ENCODE results near the gene CHURC1.

CHURC1 gene

DNA sequence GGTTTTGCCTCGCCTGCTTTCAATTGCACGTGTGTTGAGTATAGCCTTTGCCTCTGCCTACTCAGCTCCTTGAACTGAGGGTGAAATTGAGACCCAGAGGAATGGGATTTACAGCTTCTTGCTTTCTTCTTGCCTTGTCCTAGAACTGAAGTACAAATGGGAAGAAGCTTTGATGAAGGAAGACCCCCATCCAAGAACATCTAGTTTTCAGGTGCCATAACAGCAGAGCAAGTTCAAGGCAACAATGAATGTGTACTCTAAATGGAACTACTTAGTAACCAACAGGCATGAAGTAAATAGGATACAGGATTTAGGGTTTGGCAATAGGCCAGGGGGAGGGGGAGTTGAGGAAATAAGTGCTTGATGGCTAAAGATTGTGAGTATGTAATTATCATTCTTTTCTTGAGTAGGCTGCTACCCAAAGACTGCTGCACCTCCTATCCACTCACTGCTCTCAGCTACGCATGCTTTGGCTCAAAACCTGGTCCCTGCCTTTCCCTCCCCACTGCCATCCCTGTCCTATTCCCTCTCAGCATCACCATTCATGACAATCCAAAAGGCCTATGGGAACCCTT, 26.2 kb downstream of the CHURC1 start:
- DNase-seq = peak; percentile 36

DNA sequence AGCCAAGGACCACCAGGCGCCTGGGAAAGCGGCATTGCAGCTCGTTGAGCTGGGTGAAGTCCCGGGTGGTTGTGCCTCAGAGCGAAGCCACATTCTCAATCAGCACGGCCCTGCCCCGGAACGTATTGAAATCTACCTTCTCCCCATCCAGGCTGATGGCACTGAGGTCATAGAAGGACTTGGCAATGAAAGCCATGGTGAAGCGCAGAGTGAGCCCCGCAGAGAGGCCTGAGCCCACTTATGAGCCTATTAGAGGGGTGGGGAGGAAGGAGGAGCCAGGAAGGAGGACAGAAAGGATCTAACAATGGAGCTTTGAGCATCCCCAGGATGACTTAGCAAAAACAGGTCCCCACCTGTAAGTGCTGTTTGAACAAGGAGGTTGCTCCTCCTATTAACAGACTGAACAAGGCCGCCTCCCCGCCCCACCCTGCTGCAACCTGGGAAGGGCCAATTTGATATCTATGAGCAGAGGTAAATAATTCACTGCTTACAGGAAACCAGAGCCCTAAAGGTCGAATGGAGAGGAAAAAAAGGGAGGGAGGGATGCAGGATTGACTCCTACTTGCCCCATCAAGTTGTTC, 28.4 kb downstream of the CHURC1 start, which contains the start of gene GPX2:
Gene GPX2, minus strand, starts transcription at position 215 of the 581 bp plus-strand sequence. Its CDS starts 19 bp downstream, at position 196.
- DNase-seq = no peak

DNA sequence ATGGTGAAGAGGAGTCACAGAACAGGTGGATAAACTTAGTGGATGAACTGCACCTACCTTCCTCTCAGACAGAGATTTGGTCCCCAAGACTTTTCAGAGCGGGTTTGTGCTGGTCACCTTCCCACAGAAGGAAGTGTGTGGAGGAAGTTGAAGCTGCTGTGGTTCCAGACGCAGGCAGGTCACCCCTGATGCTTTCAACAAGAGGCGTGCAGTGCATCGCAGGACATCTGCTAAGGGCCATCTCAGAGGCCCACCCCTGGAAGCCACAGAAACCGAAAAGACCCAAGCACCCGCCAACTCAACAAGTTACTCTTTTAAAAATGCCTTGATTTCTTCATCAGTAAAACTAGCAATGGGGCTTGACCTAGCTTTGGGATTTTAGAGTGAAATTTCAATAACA, 29.3 kb downstream of the CHURC1 start:
- DNase-seq = no peak

DNA sequence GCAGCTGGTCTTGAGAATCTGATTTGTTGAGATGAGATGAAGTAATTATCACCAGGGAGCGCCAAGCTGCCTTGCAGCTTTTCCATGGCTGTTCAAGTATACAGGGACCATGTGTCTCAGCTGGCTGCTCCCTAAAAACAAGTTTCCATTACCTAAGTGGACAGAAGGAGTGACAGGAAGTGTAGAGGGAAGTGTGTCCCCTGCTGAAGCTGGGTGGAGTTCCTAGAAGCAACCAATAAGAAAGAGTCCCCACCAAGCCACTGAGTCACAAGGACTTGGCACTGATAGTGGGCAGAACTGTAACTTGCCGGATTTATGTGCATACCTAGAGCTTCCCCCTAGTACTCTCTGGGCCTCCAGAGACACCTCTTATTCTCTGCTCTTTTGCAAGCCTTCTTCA, 29.8 kb downstream of the CHURC1 start:
- peak; percentile 9 for DNase-seq

DNA sequence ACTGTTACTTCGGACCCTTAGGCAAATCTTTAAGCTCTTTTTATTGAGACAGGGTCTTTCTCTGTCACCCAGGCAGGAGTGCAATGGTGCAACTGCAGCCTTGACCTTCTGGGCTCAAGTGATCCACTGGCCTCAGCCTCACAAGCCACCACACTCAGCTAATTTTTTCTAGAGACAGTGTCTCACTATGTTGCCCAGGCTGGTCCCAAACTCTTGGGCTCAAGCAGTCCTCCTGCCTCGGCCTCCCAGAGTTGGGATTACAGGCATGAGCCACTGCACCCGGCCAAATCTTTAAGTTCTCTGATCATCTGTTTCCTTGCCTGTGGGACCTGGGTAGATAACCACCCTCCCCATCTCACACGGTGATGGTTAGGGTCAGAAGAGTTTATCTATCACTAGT, 30.6 kb downstream of the CHURC1 start:
- DNase-seq = no peak

DNA sequence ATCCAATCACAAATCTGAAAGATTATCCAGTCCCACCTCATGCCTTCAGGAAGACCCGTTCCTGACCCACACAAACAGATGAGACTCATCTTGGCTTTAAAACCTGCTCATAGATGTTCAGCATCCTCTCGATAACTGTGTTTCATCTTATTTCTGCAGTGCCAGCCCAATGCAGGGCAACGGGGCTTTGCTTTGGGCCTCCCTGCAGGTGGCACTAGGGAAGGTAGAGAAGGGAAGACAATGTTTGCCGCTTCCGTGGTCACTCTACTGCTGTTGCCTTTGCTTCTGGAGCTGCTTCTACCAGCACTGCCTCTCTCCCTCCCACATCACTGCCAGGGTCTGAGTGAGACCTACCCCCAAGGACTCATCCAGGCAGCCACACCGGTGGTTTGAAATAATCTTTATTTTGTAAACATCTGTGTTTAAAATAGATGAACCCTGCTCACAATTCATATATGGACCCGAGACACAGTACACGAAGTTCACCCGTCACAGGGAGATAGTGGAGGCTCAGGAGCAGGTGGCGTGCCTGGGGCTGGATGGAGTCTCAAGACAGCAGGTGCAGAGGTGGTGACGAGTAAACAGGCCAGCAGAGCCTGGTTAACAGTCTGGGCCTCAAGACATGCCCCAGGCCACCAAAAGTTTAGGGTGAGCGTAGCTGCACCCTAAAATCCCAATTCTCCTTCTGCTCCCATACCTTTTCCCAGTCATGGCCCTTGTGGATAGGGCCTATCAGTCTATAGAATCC, 31.4 kb downstream of the CHURC1 start:
- DNase-seq = no peak

DNA sequence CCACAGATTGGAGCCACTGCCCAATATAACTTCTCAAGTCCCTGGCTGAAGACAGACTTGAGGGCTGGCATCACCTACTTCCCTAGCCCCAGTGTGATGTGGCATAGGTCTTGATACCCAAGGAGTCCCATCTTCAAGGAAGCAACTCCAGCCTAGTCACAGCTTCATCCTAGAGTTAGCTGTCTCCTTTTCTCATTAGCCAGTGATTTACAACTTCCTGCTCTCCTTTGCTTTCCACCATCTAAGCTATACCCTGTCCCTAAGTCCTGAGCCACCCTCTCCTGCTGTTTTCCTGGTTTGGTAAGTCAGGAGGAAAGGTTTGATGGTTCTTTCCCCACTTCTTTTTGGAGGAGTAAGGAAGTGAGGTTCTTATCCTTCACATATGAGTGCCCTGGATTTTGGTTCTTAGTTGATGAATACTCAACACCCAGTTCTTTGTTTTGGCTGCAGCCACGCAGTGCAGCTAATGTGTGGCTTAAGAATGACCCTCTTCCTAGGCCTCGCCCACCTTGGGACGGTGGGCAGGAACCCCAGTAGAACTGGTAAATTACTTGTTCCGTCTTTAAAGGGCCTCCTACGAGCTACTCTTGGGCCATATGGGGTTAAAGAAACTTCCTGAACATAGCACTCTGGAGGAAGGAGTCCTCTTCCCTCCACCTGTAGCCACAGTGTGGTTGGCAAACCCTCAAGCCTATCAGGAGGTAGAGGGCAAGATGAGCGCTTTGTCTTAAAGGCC, 32.2 kb downstream of the CHURC1 start:
- no peak for DNase-seq

DNA sequence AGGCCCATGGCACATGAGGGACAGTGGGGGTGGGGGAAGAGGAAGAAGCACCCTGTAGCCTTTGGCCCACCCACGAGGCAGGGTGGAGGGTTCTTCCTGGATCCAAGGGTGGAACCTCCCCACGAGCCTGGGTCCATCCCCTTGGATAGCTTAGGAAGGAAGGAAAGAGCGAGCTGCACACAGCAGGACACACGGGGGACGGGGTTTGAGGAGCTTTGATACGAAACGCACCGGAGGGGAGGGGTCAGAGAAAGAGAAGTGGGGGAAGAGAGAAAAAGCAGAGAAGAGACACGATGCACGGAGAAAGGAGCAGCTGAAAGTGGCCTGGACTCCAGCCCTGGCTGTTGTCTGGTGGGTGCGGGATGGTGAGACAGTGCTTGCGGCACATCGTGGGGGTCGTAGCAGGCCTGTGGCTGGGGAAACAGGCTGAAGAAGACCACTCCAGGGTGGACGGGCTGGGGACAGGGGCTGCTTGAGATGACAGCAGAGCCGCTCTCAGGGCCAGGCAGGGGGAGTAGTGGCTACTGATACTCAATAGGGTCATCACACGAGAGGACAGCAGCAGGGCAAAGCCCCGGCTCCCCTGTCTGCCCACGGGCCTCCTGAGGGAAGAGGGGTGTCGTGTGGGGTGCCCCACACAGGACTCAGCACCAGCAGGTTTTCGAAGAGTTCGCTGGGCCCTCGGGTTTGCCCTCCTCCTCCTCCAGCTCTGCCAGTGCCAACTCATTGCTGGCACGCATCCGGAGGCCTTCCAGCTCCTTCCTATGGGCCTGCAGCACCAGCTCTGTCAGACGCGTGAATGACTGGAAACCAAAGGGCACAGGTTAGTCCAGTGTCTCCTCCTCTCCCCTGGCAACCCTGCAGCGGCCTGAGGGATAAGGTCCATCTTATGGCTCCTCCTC, 33.7 kb downstream of the CHURC1 start:
- no peak for DNase-seq

DNA sequence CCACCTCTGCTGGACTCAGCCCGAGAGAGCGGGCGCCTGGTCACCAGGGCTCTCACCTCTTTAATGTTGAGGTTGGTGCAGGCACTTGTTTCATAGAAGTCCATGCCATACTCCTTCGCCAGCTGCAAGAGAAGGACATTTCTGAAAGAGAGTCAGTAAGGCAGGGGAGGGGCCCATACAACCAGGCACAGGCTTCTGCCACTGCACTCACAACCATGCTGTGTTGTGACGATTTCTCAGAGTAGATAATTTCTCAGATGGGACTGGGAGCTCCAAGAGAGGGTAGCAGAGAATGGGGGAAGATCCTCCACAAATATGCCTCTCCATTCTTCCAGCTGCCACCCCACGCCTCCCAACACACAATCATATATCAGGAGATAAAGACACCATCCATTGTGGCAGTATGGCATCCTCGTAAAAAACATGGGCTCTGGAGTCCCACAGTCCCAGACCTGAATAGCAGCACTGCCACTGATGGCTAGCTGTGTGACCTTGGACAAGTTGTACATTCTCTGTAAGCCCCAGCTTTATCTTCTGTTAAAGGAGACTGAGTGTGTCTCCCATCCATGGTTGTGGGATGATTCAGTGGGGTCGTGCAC, 34.5 kb downstream of the CHURC1 start:
- no peak for DNase-seq

DNA sequence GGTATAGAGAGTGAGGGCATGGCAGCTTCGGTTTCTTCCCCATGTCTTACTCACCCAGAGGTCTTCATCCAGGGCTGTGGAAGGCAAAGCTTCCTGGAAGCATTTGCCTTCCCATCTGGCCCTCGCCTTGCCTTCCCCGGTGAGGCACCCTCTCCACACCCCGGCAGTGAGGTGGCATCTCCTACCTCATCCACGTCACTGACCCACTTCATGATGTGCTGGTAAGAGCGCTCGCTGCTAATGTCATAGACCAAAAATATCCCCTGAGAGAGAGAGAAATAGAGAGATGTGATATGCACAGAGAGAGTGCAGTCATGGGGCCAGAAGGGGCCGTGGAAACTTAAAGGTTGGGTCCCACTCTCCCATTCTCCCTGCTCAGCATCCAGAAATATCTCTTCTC, 36.6 kb downstream of the CHURC1 start:
- DNase-seq = no peak

DNA sequence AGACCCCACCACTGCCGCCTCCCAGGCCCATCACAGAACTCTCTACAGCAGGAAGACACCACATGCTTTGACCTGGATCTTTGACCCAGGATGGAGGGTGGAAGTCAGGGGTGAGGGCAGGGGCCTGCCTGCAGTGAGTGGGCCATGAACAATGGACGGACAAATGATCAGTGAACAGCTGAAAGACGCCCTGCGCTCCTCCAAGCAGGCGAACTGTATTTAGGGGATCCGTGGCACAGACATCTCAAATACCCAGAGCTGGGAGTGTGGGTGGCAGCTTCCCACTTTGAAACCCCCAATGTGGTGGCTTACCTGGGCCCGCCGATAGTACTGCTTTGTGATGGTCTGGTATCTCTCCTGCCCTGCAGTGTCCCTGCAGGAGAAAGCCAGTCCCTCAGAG, 37.0 kb downstream of the CHURC1 start:
- no peak for DNase-seq

DNA sequence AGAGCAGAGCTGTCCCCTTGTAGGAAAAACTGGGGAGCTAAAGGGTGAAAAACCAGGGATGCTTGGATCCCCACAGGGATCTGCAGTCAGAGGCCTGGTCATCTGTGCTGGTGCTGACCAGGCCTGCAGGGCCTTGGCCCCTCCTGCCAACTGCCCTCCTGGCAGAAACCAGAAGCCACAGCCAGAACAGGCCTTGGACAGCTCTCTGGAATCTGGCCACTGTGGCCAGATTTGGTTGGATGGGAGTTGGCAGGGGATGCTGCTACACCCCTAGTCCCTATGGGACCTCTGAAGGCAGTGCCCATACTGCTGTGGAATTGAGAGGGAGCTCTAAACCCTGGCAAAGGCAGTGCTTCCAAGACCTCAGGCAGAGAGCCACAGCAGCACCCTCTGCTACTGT, 37.5 kb downstream of the CHURC1 start:
- no peak for DNase-seq

DNA sequence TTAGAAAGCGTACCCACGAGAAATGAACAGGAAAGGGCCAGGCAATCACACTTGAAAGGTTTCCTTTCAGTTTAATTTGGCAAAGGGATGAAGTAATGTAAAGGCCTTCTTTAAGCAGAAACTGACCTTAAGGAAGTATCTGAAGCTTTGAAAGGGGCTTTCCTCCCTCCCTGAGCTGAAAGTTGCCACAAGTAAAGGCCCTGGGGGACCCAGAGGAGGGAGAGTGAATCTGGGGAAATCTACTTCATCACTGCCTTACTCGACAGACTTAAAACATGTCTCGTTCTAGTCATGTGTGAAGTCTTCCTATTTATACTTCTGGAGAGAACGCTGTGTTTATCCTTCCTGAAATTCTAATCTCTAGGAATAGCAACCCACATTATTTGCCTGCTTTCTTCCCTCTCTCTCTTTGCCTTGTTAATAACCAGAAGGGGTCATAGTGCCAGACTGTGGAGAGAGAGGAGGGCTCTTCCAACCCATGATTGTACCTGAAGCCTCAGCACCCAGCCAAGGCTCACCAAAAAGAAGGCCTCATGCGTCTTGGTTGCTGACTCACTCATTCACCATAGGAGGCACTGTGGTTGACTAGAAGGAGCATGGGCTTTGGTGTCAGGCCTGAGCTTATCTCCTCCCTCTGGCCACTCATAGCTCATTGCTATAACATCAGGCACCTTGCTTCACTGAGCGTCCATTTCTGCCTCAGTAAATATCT, 38.5 kb downstream of the CHURC1 start:
- peak; percentile 12 for DNase-seq

DNA sequence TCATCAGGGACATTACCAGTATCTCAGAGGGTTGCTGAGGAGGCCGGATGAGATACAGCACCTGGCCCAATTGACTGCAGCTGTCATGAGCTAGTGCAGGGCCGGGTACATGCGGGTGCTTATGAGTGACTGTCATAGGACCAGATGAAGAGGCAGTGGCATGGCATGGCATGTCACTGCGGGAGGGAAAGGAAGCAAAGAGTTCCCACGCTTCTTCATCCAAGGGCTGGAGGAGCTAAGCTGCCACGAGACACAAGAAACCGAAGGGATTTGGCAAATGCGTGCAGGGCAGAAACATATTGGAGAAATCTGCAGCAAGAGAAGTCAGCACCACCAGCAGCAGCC, 39.0 kb downstream of the CHURC1 start:
- no peak for DNase-seq

DNA sequence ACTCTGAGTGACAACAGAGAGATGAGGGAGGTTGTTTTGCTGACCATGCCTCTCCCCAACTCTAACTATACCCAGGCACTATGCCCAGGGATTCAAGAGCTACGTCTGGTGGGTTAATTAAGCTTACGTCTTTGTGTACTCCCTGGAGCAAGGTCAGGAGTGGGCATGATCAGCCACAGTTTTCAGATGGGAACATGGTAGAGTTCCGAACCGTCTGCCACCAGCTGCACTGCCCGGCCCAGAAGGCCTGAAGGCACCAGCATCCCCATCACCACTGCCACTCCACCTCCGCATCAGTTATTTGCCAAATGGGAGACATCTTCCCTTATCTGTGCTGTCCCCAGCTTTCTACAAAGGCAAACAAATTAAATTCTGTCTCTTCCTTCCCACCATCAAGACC, 39.4 kb downstream of the CHURC1 start:
- DNase-seq = no peak

DNA sequence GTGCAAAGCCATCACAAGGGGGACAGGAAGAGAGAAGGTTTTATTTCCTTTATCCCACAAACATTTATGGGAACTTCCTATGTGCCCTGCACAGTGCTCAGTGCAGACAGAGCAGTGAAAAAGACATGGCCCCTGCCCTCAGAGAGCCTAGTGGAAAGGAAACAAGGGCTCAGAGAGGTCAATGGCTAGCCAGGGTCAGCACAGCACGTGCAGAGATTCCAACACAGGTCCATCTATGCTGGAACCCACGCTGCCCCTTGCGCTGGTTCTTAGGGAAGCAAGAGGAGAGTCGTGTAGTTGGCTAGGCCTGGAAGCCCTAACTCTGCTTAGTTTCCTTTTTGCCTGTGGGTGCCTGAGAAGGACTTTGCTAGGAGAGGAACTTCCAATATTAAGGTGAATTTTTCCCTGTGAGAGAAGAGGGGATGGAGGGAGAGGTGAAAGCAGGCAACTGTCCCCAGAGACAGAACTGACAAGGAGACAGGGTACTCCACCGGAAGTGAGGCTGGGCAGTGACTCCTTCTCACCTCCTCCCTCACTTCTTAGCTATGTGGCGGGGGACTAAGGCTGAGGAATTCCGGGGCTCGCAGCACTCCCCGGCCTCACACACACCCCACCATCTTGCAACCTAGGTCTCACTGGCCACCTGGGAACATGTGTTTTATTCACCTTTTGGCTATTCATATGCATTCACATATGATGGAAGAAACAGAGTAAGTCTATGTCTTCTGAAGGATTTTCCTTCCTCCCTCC, 40.4 kb downstream of the CHURC1 start:
- DNase-seq = no peak

DNA sequence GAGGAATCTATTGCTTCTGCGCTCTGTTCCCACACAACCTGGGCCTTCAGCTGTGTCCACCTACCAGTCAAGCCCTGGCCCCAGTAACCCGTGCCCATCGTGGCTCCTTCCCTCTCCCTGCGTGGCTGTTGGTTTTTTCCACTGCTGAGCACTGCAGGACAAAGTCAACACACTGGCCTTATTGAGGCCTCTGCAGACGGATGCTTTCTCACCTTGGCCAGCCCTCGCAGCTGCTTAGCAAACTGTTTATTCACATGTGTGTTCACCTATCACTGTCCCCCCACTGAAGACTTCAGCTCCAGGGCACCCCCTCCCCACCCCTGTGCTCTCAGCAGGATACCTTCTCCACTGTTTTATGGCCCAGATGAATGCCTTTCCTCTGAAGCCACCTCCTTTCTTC, 41.0 kb downstream of the CHURC1 start:
- no peak for DNase-seq

DNA sequence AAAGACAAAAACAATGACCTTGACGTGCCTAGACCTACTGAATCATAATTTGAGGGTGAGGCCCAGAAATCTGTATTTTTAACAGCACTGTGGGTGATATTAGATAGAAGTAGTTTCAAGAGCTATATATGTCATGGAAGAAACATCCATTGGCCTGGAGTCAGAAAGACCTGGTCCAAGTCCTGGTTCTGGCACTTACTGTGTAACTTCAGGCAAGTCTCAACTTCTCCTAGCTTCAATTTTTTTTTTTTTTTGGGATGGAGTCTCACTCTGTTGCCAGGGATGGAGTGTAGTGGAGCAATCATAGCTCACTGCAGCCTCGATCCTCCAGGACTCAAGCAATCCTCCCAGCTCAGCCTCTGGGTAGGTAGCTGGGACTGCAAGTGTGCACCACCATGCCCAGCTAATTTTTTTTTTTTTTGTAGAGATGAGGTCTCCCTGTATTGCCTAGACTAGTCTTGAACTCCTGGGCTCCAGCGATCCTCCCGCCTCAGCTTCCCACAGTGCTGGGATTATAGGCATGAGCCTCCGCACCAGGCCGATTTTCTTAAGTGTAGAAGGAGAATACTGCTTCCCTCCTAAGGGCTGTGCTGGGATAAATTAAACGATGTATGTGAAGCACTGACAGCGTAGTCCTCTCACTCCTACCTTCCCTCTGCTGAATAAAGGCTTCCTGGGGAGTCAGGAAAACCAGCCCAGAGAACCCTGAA, 42.6 kb downstream of the CHURC1 start:
- no peak for DNase-seq

DNA sequence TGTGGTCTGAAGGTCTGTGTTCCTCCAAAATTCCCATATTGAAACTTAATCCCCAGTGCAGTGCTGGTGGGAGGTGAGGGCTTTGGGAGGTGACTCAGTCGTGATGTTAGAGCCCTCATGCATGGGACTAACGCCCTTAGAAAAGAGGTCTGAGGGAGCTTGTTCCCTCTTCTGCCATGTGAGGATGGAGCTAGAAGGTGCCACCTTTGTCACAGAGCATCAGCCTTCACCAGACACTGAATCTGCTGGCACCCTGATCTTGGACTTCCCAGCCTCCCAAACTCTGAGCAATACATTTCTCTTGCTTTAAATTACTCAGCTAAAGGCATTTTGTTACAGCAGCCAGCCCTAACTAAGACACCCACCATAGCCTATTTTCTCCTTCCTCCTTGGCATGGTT, 43.9 kb downstream of the CHURC1 start:
- no peak for DNase-seq

DNA sequence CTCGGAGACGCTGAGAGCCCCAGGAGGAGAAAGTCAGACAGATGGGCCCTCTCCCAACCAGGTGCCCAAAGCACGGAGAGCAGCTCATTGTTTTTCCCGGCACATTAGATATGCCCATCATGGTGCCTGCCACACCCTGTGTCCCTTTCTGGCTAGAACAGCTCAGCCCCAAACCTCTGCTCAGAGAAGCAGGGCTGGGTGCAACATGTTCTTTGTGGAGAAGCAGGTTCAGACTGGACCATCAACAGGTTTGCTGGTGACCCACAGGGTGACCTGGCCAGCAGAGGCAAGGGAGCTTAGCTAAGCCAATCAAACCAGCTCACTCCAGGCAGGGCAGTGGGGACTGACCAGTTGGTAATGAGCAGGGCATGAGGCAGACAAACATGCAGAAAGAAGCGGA, 44.5 kb downstream of the CHURC1 start:
- no peak for DNase-seq

All from NCI-H82 (cell line).